HEK293 (cell line): Measurements from ENCODE around the gene CCDC85C.

ENCODE experiments used
- CTCF ChIA-PET: fragments of 350-600 bp; formaldehyde crosslinking; extraction: SDS; loops from one replicate; lab custom pipeline; 2021; ENCODE audit warnings: antibody characterized with exemption; lab: Yijun Ruan, JAX
- POLR2A ChIA-PET: fragments of 300-600 bp; formaldehyde crosslinking; extraction: SDS; loops from one replicate; lab custom pipeline; 2020; ENCODE audit warnings: antibody characterized with exemption, inconsistent platforms; lab: Yijun Ruan, JAX
- H3K27ac ChIP-seq: fragments of 200-500 bp; sonication (Bioruptor generic); 2 replicates; pipeline ENCODE4 v1.5.1; 2014; ENCODE audit warnings: low read depth, low read length, control low read depth, inconsistent platforms; ENCODE audit errors: extremely low read depth
- H3K36me3 ChIP-seq, 2 experiments: fragments of 200-500 bp in 1 of 2; sonication (Bioruptor generic) in 1 of 2; 1 replicate in 1 of 2; 2 replicates in 1 of 2; pipeline ENCODE4 v1.5.1; 2014 to 2017; ENCODE audit warnings: inconsistent platforms in 2 of 2, low read length in 2 of 2; ENCODE audit not compliant: control insufficient read depth in 2 of 2, insufficient read depth in 1 of 2
- H3K4me1 ChIP-seq: fragments of 200-500 bp; sonication (Bioruptor generic); 2 replicates; pipeline ENCODE4 v1.5.1; 2014; ENCODE audit warnings: mild to moderate bottlenecking, low read length, inconsistent platforms; ENCODE audit not compliant: control insufficient read depth, insufficient read depth
- H3K4me3 ChIP-seq: 2 replicates; pipeline ENCODE4 v1.5.1; 2011; ENCODE audit warnings: low read depth, mild to moderate bottlenecking, control low read depth, low read length, moderate library complexity
- H3K9me3 ChIP-seq: fragments of 200-500 bp; sonication (Bioruptor generic); 2 replicates; pipeline ENCODE4 v1.5.1; 2014; ENCODE audit warnings: low read depth, low read length, inconsistent platforms; ENCODE audit not compliant: control insufficient read depth, insufficient read depth
- BCL11B ChIP-seq: fragments of 450-650 bp; formaldehyde crosslinking; IDR thresholded peaks from 2 replicates; pipeline ENCODE4 v1.5.1; 2016; ENCODE audit warnings: low read depth, missing biosample characterization, missing genetic modification characterization
- KLF8 ChIP-seq: fragments of 450-650 bp; formaldehyde crosslinking; IDR thresholded peaks from 2 replicates; pipeline ENCODE4 v1.5.1; 2016; ENCODE audit warnings: missing biosample characterization, missing genetic modification characterization
- PRDM4 ChIP-seq: fragments of 450-650 bp; formaldehyde crosslinking; IDR thresholded peaks from 2 replicates; pipeline ENCODE4 v1.5.1; 2017; ENCODE audit warnings: missing biosample characterization, missing genetic modification characterization
- WT1 ChIP-seq: fragments of 450-650 bp; formaldehyde crosslinking; IDR thresholded peaks from 2 replicates; pipeline ENCODE4 v1.5.1; 2016; ENCODE audit warnings: missing biosample characterization, missing genetic modification characterization
- ZBTB21 ChIP-seq: fragments of 450-650 bp; formaldehyde crosslinking; IDR thresholded peaks from 2 replicates; pipeline ENCODE4 v1.5.1; 2017; ENCODE audit warnings: missing biosample characterization, missing genetic modification characterization
- ZBTB48 ChIP-seq: fragments of 450-650 bp; formaldehyde crosslinking; IDR thresholded peaks from 2 replicates; pipeline ENCODE4 v1.5.1; 2016; ENCODE audit warnings: missing biosample characterization, missing genetic modification characterization
- ZEB2 ChIP-seq: fragments of 450-650 bp; formaldehyde crosslinking; IDR thresholded peaks from 2 replicates; pipeline ENCODE4 v1.5.1; 2016; ENCODE audit warnings: missing biosample characterization, missing genetic modification characterization
- ZFP3 ChIP-seq: fragments of 450-650 bp; formaldehyde crosslinking; IDR thresholded peaks from 2 replicates; pipeline ENCODE4 v1.5.1; 2016; ENCODE audit warnings: low read depth, missing biosample characterization, missing genetic modification characterization
- ZNF146 ChIP-seq: fragments of 450-650 bp; formaldehyde crosslinking; IDR thresholded peaks from 2 replicates; pipeline ENCODE4 v1.5.1; 2016; ENCODE audit warnings: missing biosample characterization, missing genetic modification characterization
- ZNF148 ChIP-seq: fragments of 450-650 bp; formaldehyde crosslinking; IDR thresholded peaks from 2 replicates; pipeline ENCODE4 v1.5.0; 2017; ENCODE audit warnings: missing biosample characterization, missing genetic modification characterization, borderline replicate concordance
- ZNF174 ChIP-seq: fragments of 450-650 bp; formaldehyde crosslinking; IDR thresholded peaks from 2 replicates; pipeline ENCODE4 v1.5.0; 2017; ENCODE audit warnings: missing biosample characterization, mild to moderate bottlenecking, missing genetic modification characterization
- ZNF221 ChIP-seq: fragments of 450-650 bp; formaldehyde crosslinking; IDR thresholded peaks from 2 replicates; pipeline ENCODE4 v1.5.1; 2017; ENCODE audit warnings: missing biosample characterization, missing genetic modification characterization, borderline replicate concordance
- ZNF274 ChIP-seq, 2 experiments: fragments of 200-500 bp in 1 of 2; fragments of 450-650 bp in 1 of 2; sonication (Bioruptor generic) in 1 of 2; formaldehyde crosslinking in 1 of 2; IDR thresholded peaks; 2 replicates each; pipeline versions ENCODE4 v1.5.1 to v1.6.1; 2014 to 2016; ENCODE audit warnings: borderline replicate concordance in 1 of 2, inconsistent platforms in 1 of 2, low read length in 1 of 2, missing biosample characterization in 1 of 2, missing genetic modification characterization in 1 of 2
- ZNF324 ChIP-seq: fragments of 450-650 bp; formaldehyde crosslinking; IDR thresholded peaks from 2 replicates; pipeline ENCODE4 v1.5.1; 2016; ENCODE audit warnings: missing biosample characterization, missing genetic modification characterization
- ZNF423 ChIP-seq: fragments of 450-650 bp; formaldehyde crosslinking; IDR thresholded peaks from 2 replicates; pipeline ENCODE4 v1.5.1; 2016; ENCODE audit warnings: missing biosample characterization, missing genetic modification characterization
- ZNF426 ChIP-seq: fragments of 450-650 bp; formaldehyde crosslinking; IDR thresholded peaks from 2 replicates; pipeline ENCODE4 v1.5.1; 2017; ENCODE audit warnings: missing biosample characterization, missing genetic modification characterization, mild to moderate bottlenecking, inconsistent platforms, moderate library complexity
- ZNF48 ChIP-seq: fragments of 450-650 bp; formaldehyde crosslinking; IDR thresholded peaks from 2 replicates; pipeline ENCODE4 v1.5.1; 2016; ENCODE audit warnings: missing biosample characterization, missing genetic modification characterization
- ZNF488 ChIP-seq: fragments of 450-650 bp; formaldehyde crosslinking; IDR thresholded peaks from 2 replicates; pipeline ENCODE4 v1.5.1; 2016; ENCODE audit warnings: missing biosample characterization, missing genetic modification characterization
- ZNF529 ChIP-seq: fragments of 450-650 bp; formaldehyde crosslinking; IDR thresholded peaks from 2 replicates; pipeline ENCODE4 v1.5.1; 2017; ENCODE audit warnings: missing genetic modification characterization, missing biosample characterization; ENCODE audit not compliant: insufficient replicate concordance
- ZNF530 ChIP-seq: fragments of 450-650 bp; formaldehyde crosslinking; IDR thresholded peaks from 2 replicates; pipeline ENCODE4 v1.5.1; 2016; ENCODE audit warnings: low read depth, missing biosample characterization, missing genetic modification characterization
- ZNF558 ChIP-seq: fragments of 450-650 bp; formaldehyde crosslinking; IDR thresholded peaks from 2 replicates; pipeline ENCODE4 v1.5.1; 2016; ENCODE audit warnings: missing biosample characterization, missing genetic modification characterization
- ZNF777 ChIP-seq: fragments of 450-650 bp; formaldehyde crosslinking; IDR thresholded peaks from 2 replicates; pipeline ENCODE4 v1.5.1; 2017; ENCODE audit warnings: missing biosample characterization, missing genetic modification characterization, borderline replicate concordance

Gene CCDC85C

GRCh38 chr14:99452968-99453367, 151.0 kb downstream of the CCDC85C start (continued):
- TF ChIP-seq ZNF221 (tag by site-specific recombination), result no peak

- POLR2A ChIA-PET, result no interaction called here
- H3K27ac ChIP-seq, result no peak overlapping the region
- TF ChIP-seq PRDM4 (tag by site-specific recombination), result no peak
- no peak for TF ChIP-seq KLF8 (tag by site-specific recombination)
- TF ChIP-seq ZFP3 (tag by site-specific recombination), result no peak
- TF ChIP-seq ZNF530 (tag by site-specific recombination), result no peak
- no peak for TF ChIP-seq ZNF48 (tag by site-specific recombination)
- TF ChIP-seq ZNF777 (tag by site-specific recombination), result no peak
- TF ChIP-seq ZNF529 (tag by site-specific recombination), result no peak
- TF ChIP-seq ZNF488, result no peak
- no peak for TF ChIP-seq ZNF146 (tag by site-specific recombination)
- TF ChIP-seq ZNF148 (tag by site-specific recombination), result no peak
- TF ChIP-seq, all 188 proteins: peak for 0
- CTCF ChIA-PET, result interaction anchor here (0.7 kb wide), 1 partner anchor 59 kb away, joined by 3 read pairs; no protein-coding TSS in a partner anchor
- Histone ChIP-seq H3K36me3 (peaks cover 10 to 63% of the 10 kb centered on the region in 2 experiments), H3K9me3 (no peaks in the 10 kb centered on the region), H3K4me1 (no peaks in the 10 kb centered on the region), H3K4me3 (no peak overlapping the region)
Observed at GRCh38 chr14:99451234-99451633, 152.8 kb downstream of the CCDC85C start.

- CTCF ChIA-PET, result interaction anchor here (0.8 to 2.1 kb wide), 2 partner anchors 34 to 58 kb away, joined by 3 to 7 read pairs; no protein-coding TSS in a partner anchor
- no peaks in the 10 kb centered on the region for H3K9me3 ChIP-seq
- no peaks in the 10 kb centered on the region for H3K4me1 ChIP-seq
- POLR2A ChIA-PET, result no interaction called here
- TF ChIP-seq ZNF221 (tag by site-specific recombination) (no peak), ZNF274 (IDR thresholded peaks at IDR 0.05; ENCODE audit: low read length) (no peak), ZNF274 (tag by site-specific recombination; IDR thresholded peaks at IDR 0.05; ENCODE audit: borderline replicate concordance) (no peak), ZNF148 (tag by site-specific recombination) (no peak), ZEB2 (no peak), ZNF426 (tag by site-specific recombination) (no peak), ZBTB21 (tag by site-specific recombination) (no peak), ZBTB48 (tag by site-specific recombination) (no peak), ZNF423 (no peak), ZNF324 (no peak), ZNF174 (tag by site-specific recombination) (no peak), BCL11B (tag by site-specific recombination) (no peak), WT1 (no peak), ZNF558 (no peak), ZNF530 (tag by site-specific recombination) (no peak)
- TF ChIP-seq, all 188 proteins: peak for 0
- Histone ChIP-seq H3K27ac (no peak overlapping the region), H3K4me3 (no peak overlapping the region), H3K36me3 (peaks cover 4 to 59% of the 10 kb centered on the region in 2 experiments)
Observed at GRCh38 chr14:99450266-99450665, 153.7 kb downstream of the CCDC85C start.
